SK-N-SH (cell line): ENCODE data around the gene BUB3. TPM values are rescaled to one million over a fixed set of nuclear protein-coding genes. Genes with fewer than 3 reads are reported as not detected.

ENCODE experiments used
- CTCF ChIA-PET: fragments of 300-600, 350-600 bp; formaldehyde crosslinking; extraction: SDS; loops from one replicate; lab custom pipeline; 2021; lab: Yijun Ruan, JAX
- POLR2A ChIA-PET: fragments of 350-600 bp; sonication (Branson Sonifier 250); formaldehyde crosslinking; extraction: SDS; loops from one replicate; lab custom pipeline; 2020; ENCODE audit warnings: antibody characterized with exemption, inconsistent platforms; lab: Yijun Ruan, JAX
- DNase-seq: peaks from one replicate; pipeline ENCODE4 v3.0.0; 2012
- H2AFZ ChIP-seq: fragments of 200-600 bp; sonication (generic); 2 replicates; pipeline ENCODE4 v1.8.1; 2016; ENCODE audit warnings: antibody characterized with exemption, mild to moderate bottlenecking, low read depth
- H3F3A ChIP-seq: fragments of 200-600 bp; sonication (generic); replicated peaks from 2 replicates; pipeline ENCODE3; 2016; ENCODE audit warnings: antibody characterized with exemption, mild to moderate bottlenecking; ENCODE audit not compliant: insufficient read depth
- H3K27ac ChIP-seq, 2 experiments: fragments of 200-500 bp in 1 of 2; fragments of 200-600 bp in 1 of 2; sonication (Bioruptor generic) in 1 of 2; sonication (generic), shearing (Covaris generic) in 1 of 2; 2 replicates each; pipeline versions ENCODE4 v1.5.1 to v1.6.1; 2014 to 2016; ENCODE audit warnings: low read depth in 2 of 2, inconsistent platforms in 1 of 2, low read length in 1 of 2, mild to moderate bottlenecking in 1 of 2, mixed read lengths in 1 of 2
- H3K27me3 ChIP-seq: fragments of 200-600 bp; sonication (generic), shearing (Covaris generic); 2 replicates; pipeline ENCODE4 v1.6.1; 2016; ENCODE audit warnings: mixed run types; ENCODE audit not compliant: insufficient read depth
- H3K36me3 ChIP-seq, 2 experiments: fragments of 200-500 bp in 1 of 2; fragments of 200-600 bp in 1 of 2; sonication (Bioruptor generic) in 1 of 2; sonication (generic) in 1 of 2; replicated peaks in 1 of 2; 2 replicates each; pipeline versions ENCODE3 to v1.5.1; 2014 to 2016; ENCODE audit warnings: low read length in 1 of 2, mild to moderate bottlenecking in 1 of 2; ENCODE audit not compliant: insufficient read depth in 2 of 2, control insufficient read depth in 1 of 2
- H3K4me1 ChIP-seq, 2 experiments: fragments of 200-500 bp in 1 of 2; fragments of 200-600 bp in 1 of 2; sonication (Bioruptor generic) in 1 of 2; sonication (generic), shearing (Covaris generic) in 1 of 2; 2 replicates each; pipeline versions ENCODE4 v1.5.1 to v1.6.1; 2014 to 2016; ENCODE audit warnings: low read depth in 1 of 2, low read length in 1 of 2, mixed run types in 1 of 2; ENCODE audit not compliant: insufficient read depth in 2 of 2, control insufficient read depth in 1 of 2
- H3K4me2 ChIP-seq: fragments of 200-600 bp; sonication (generic), shearing (Covaris generic); 2 replicates; pipeline ENCODE4 v1.6.1; 2017; ENCODE audit warnings: mixed run types
- H3K4me3 ChIP-seq, 2 experiments: fragments of 200-500 bp in 1 of 2; fragments of 200-600 bp in 1 of 2; sonication (Bioruptor generic) in 1 of 2; sonication (generic), shearing (Covaris generic) in 1 of 2; 2 replicates each; pipeline versions ENCODE4 v1.5.1 to v1.8.1; 2014 to 2016; ENCODE audit warnings: low read depth in 2 of 2, inconsistent platforms in 1 of 2, low read length in 1 of 2, mild to moderate bottlenecking in 1 of 2, mixed read lengths in 1 of 2, moderate library complexity in 1 of 2
- H3K79me2 ChIP-seq: fragments of 200-600 bp; sonication (generic); 2 replicates; pipeline ENCODE4 v1.8.1; 2017; ENCODE audit warnings: mild to moderate bottlenecking; ENCODE audit not compliant: insufficient read depth
- H3K9ac ChIP-seq: fragments of 200-600 bp; sonication (generic); 2 replicates; pipeline ENCODE4 v1.6.1; 2017; ENCODE audit warnings: mixed run types
- H3K9me2 ChIP-seq: fragments of 200-600 bp; sonication (generic); 2 replicates; pipeline ENCODE4 v1.6.1; 2017; ENCODE audit warnings: mixed run types
- H3K9me3 ChIP-seq: fragments of 200-600 bp; sonication (generic); 2 replicates; pipeline ENCODE4 v1.6.1; 2017; ENCODE audit warnings: mixed run types, mild to moderate bottlenecking, moderate library complexity
- H4K20me1 ChIP-seq: fragments of 200-600 bp; sonication (generic); 2 replicates; pipeline ENCODE4 v1.6.1; 2017; ENCODE audit warnings: mild to moderate bottlenecking, mixed run types; ENCODE audit not compliant: insufficient read depth
- CHD2 ChIP-seq: fragments of 150-350 bp; IDR thresholded peaks from 2 replicates; pipeline ENCODE4 v1.6.1; 2018; ENCODE audit warnings: low read length; ENCODE audit not compliant: partially characterized antibody
- ELF1 ChIP-seq: IDR thresholded peaks from 2 replicates; pipeline ENCODE4 v1.4.0; 2012
- EP300 ChIP-seq, 2 experiments: IDR thresholded peaks; 2 replicates each; pipeline versions ENCODE4 v1.4.0 to v1.6.1; 2012; ENCODE audit warnings: borderline replicate concordance in 1 of 2, low read depth in 1 of 2, low read length in 1 of 2
- EZH2phosphoT487 ChIP-seq: fragments of 200-600 bp; sonication (generic); IDR thresholded peaks from 2 replicates; pipeline ENCODE4 v1.6.1; 2017; ENCODE audit warnings: low read depth, mixed run types, mild to moderate bottlenecking, antibody characterized with exemption, moderate library complexity, borderline replicate concordance
- GABPA ChIP-seq: IDR thresholded peaks from 2 replicates; pipeline ENCODE4 v1.4.0; 2012; ENCODE audit warnings: low read depth, mild to moderate bottlenecking
- GATA2 ChIP-seq: sonication (generic); formaldehyde crosslinking; IDR thresholded peaks from 2 replicates; pipeline ENCODE4 v1.5.0; 2020; ENCODE audit warnings: mild to moderate bottlenecking, missing genetic modification reagents
- MEF2A ChIP-seq: IDR thresholded peaks from 2 replicates; pipeline ENCODE4 v1.4.0; 2012; ENCODE audit warnings: low read depth, borderline replicate concordance
- MXI1 ChIP-seq: IDR thresholded peaks from 2 replicates; pipeline ENCODE4 v1.6.1; 2012; ENCODE audit warnings: mild to moderate bottlenecking, low read depth, low read length, improper control_type of control experiment
- NRF1 ChIP-seq: IDR thresholded peaks from 2 replicates; pipeline ENCODE4 v1.6.1; 2012; ENCODE audit warnings: low read depth, mild to moderate bottlenecking, low read length
- PBX3 ChIP-seq: IDR thresholded peaks from 2 replicates; pipeline ENCODE4; 2012
- RAD21 ChIP-seq: IDR thresholded peaks from 2 replicates; pipeline ENCODE4 v1.6.1; 2012; ENCODE audit warnings: mild to moderate bottlenecking, low read length
- RXRA ChIP-seq: IDR thresholded peaks from 2 replicates; pipeline ENCODE4 v1.4.0; 2012; ENCODE audit warnings: low read depth, mild to moderate bottlenecking, borderline replicate concordance
- TAF1 ChIP-seq: IDR thresholded peaks from 2 replicates; pipeline ENCODE4 v1.6.1; 2012; ENCODE audit warnings: low read depth, mild to moderate bottlenecking, low read length, moderate library complexity, borderline replicate concordance
- TCF12 ChIP-seq: IDR thresholded peaks from 2 replicates; pipeline ENCODE4 v1.4.0; 2012
- TEAD4 ChIP-seq: IDR thresholded peaks from 2 replicates; pipeline ENCODE4 v1.4.0; 2012; ENCODE audit warnings: mild to moderate bottlenecking, borderline replicate concordance; ENCODE audit not compliant: insufficient read depth
- YY1 ChIP-seq: IDR thresholded peaks from 2 replicates; pipeline ENCODE4 v1.4.0; 2012; ENCODE audit warnings: low read depth, mild to moderate bottlenecking
- WGBS: methylation state at CpG from one replicate; pipeline ENCODE4 v1.1.6; 2017; ENCODE audit warnings: low lambda C conversion rate; 5-methylcytosine and 5-hydroxymethylcytosine counted together
- polyA plus RNA-seq, 3 experiments: library from polyadenylated mRNA; depleted of rRNA; stranded (reverse); fragments of >200 nt; gene quantifications; 2 replicates each; pipeline ENCODE4 v1.2.3, GENCODE V29; 2012
- TF ChIP-seq, protein P1 (sequence below): IDR thresholded peaks from 2 replicates; pipeline ENCODE4 v1.4.0; 2012; ENCODE audit warnings: low read depth
- TF ChIP-seq, protein P2 (sequence below): fragments of 150-350 bp; IDR thresholded peaks from 2 replicates; pipeline ENCODE4 v1.6.1; 2016; ENCODE audit warnings: mild to moderate bottlenecking, low read depth, low read length

The BUB3 gene
- polyA plus RNA-seq, 1 of the 3 experiments (the other 2 are of a cell fraction) = 202 TPM

- ChIA-PET CTCF (interaction anchor here (0.7 to 4.9 kb wide), 11 partner anchors 8 to 417 kb away, joined by 3 to 31 read pairs (median 4); no protein-coding TSS in a partner anchor), POLR2A (no interaction called here)
- Histone ChIP-seq H3K9me2 (no peaks in the 10 kb centered on the region), H2AFZ (no peak overlapping the region), H3K27ac (no peak overlapping the region), H3K4me2 (no peak overlapping the region), H3F3A (no peaks in the 10 kb centered on the region), H3K4me3 (no peak overlapping the region), H4K20me1 (0 out of 2 replicates have a peak, but pooled peaks cover 4% of the 10 kb centered on the region), H3K4me1 (peaks cover 0 to 1% of the 10 kb centered on the region in 2 experiments; a peak in 1 of 4 replicates), H3K9ac (no peak overlapping the region), H3K36me3 (no peaks in the 10 kb centered on the region), H3K27me3 (peaks cover 98% of the 10 kb centered on the region), H3K79me2 (no peaks in the 10 kb centered on the region), H3K9me3 (no peaks in the 10 kb centered on the region)
- no peak for DNase-seq
- TF ChIP-seq, protein P1, sequence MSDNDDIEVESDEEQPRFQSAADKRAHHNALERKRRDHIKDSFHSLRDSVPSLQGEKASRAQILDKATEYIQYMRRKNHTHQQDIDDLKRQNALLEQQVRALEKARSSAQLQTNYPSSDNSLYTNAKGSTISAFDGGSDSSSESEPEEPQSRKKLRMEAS = no peak
- no peak for TF ChIP-seq PBX3
- TF ChIP-seq RXRA = no peak
- no peak for TF ChIP-seq GABPA
- no peak for TF ChIP-seq CHD2
- no peak for TF ChIP-seq GATA2
- TF ChIP-seq YY1 = no peak
- no peak for TF ChIP-seq MXI1
- TF ChIP-seq RAD21 = no peak
- TF ChIP-seq MEF2A = no peak
- TF ChIP-seq TEAD4 = no peak
- no peak for TF ChIP-seq NRF1
- TF ChIP-seq EZH2phosphoT487 = no peak
- TF ChIP-seq, protein P2, sequence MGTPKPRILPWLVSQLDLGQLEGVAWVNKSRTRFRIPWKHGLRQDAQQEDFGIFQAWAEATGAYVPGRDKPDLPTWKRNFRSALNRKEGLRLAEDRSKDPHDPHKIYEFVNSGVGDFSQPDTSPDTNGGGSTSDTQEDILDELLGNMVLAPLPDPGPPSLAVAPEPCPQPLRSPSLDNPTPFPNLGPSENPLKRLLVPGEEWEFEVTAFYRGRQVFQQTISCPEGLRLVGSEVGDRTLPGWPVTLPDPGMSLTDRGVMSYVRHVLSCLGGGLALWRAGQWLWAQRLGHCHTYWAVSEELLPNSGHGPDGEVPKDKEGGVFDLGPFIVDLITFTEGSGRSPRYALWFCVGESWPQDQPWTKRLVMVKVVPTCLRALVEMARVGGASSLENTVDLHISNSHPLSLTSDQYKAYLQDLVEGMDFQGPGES = no peak
- TF ChIP-seq TCF12 = no peak
- TF ChIP-seq TAF1 = no peak
- no peak for TF ChIP-seq EP300 (IDR thresholded peaks at IDR 0.05; ENCODE audit: borderline replicate concordance in 1 of 2, low read depth in 1 of 2, low read length in 1 of 2)
- TF ChIP-seq ELF1 = no peak
- 5% methylated on average over 5 of the region's 6 CpGs for WGBS
Measured at GRCh38 chr10:123140983-123141390, 13.2 kb upstream of the BUB3 start.
